GM12878 (cell line): ENCODE measurements around the gene RAB3C. TPM values are rescaled to one million over a fixed set of nuclear protein-coding genes. Genes with fewer than 3 reads are reported as not detected.
"Not testable (repeated sequence)": the region's sequence is repeated elsewhere in the genome, so short reads cannot be mapped to it uniquely, and the experiment has no call there.

Experiments
- ATAC-seq: fragments of 200-7000 bp; cut with Tn5 transposase; 3 replicates; pipeline ENCODE4 v1.9.1; 2020; ENCODE audit warnings: mild to moderate bottlenecking, moderate library complexity
- BruUV-seq: library from RNA; stranded (reverse); fragments of 400-500 nt; replicated peaks from 2 replicates; lab custom pipeline; 2021; lab: Mats Ljungman, UMichigan
- CTCF ChIA-PET: fragments of 300-600 bp; sonication (Branson Sonifier 250); formaldehyde crosslinking; extraction: SDS; loops from one replicate; lab custom pipeline; 2021; ENCODE audit warnings: inconsistent platforms; lab: Yijun Ruan, JAX
- POLR2A ChIA-PET: fragments of 350-600 bp; formaldehyde crosslinking; extraction: SDS; loops from one replicate; lab custom pipeline; 2021; ENCODE audit warnings: inconsistent platforms; lab: Charles Lee
- RAD21 ChIA-PET: fragments of 300-600 bp; sonication (Branson Sonifier 250); formaldehyde crosslinking; loops from one replicate; lab custom pipeline; 2023; ENCODE audit warnings: antibody characterized with exemption; ENCODE audit not compliant: unreplicated experiment; lab: Charles Lee
- SMC1A ChIA-PET: fragments of 300-600 bp; sonication (Branson Sonifier 250); formaldehyde crosslinking; loops from one replicate; lab custom pipeline; 2023; ENCODE audit not compliant: unreplicated experiment, uncharacterized antibody; lab: Charles Lee
- DNase-seq: peaks from one replicate; pipeline ENCODE4 v3.0.0-alpha.2; 2011; ENCODE audit warnings: low read depth, low spot score
- FAIRE-seq: peaks from 3 replicates; lab custom pipeline; 2011; peaks lifted over from hg19 to GRCh38; lab: Jason Lieb, UNC
- H2AFZ ChIP-seq: 2 replicates; pipeline ENCODE4 v1.6.0; 2011; ENCODE audit warnings: low read depth, low read length, control low read depth; ENCODE audit not compliant: control insufficient read depth
- H3K27ac ChIP-seq: 2 replicates; pipeline ENCODE4 v1.5.1; 2011; ENCODE audit warnings: control low read depth; ENCODE audit not compliant: control insufficient read depth, insufficient read depth
- H3K27me3 ChIP-seq, 2 experiments: replicated peaks in 1 of 2; 2 replicates each; pipeline versions ENCODE4 v1.6.0 to v1.6.1; 2011; ENCODE audit warnings: low read length in 1 of 2; ENCODE audit not compliant: control insufficient read depth in 2 of 2, insufficient read depth in 2 of 2
- H3K36me3 ChIP-seq, 2 experiments: 2 replicates each; pipeline ENCODE4 v1.5.1; 2011; ENCODE audit warnings: low read length in 1 of 2; ENCODE audit not compliant: control insufficient read depth in 2 of 2, insufficient read depth in 2 of 2
- H3K4me1 ChIP-seq: 2 replicates; pipeline ENCODE4 v1.6.1; 2011; ENCODE audit warnings: mild to moderate bottlenecking, low read length, moderate library complexity, mixed read lengths; ENCODE audit not compliant: control insufficient read depth, insufficient read depth
- H3K4me2 ChIP-seq: 2 replicates; pipeline ENCODE4 v1.6.0; 2011; ENCODE audit warnings: control low read depth; ENCODE audit not compliant: control insufficient read depth, insufficient read depth
- H3K4me3 ChIP-seq: fragments of 200-600 bp; sonication (generic); 2 replicates; pipeline ENCODE4 v1.5.1; 2016
- H3K79me2 ChIP-seq: 2 replicates; pipeline ENCODE4 v1.6.0; 2011; ENCODE audit warnings: low read length; ENCODE audit not compliant: control insufficient read depth, insufficient read depth
- H3K9ac ChIP-seq: 2 replicates; pipeline ENCODE4 v1.8.0; 2011; ENCODE audit warnings: low read length, control low read depth, mixed read lengths; ENCODE audit not compliant: control insufficient read depth, insufficient read depth
- H3K9me3 ChIP-seq: replicated peaks from 3 replicates; pipeline ENCODE4 v1.5.1; 2011; ENCODE audit warnings: mild to moderate bottlenecking, low read length; ENCODE audit not compliant: control insufficient read depth, insufficient read depth
- H4K20me1 ChIP-seq: 2 replicates; pipeline ENCODE4 v1.6.0; 2011; ENCODE audit not compliant: control insufficient read depth, insufficient read depth
- ATF2 ChIP-seq: IDR thresholded peaks from 2 replicates; pipeline ENCODE4 v1.6.1; 2012; ENCODE audit warnings: low read length, inconsistent platforms
- KDM1A ChIP-seq: fragments of 200-600 bp; sonication (generic); IDR thresholded peaks from 2 replicates; pipeline ENCODE4 v1.6.1; 2016; ENCODE audit warnings: borderline replicate concordance
- NFYB ChIP-seq: IDR thresholded peaks from 2 replicates; pipeline ENCODE4 v1.6.1; 2011; ENCODE audit warnings: low read depth, mild to moderate bottlenecking, low read length, improper control_type of control experiment, moderate library complexity; ENCODE audit not compliant: insufficient read depth
- RUNX3 ChIP-seq: IDR thresholded peaks from 2 replicates; pipeline ENCODE4 v1.6.1; 2012; ENCODE audit warnings: low read length, inconsistent platforms
- WGBS: methylation state at CpG from one replicate; pipeline ENCODE4 v1.1.6; 2016; ENCODE audit warnings: low lambda C conversion rate; ENCODE audit not compliant: insufficient replicate concordance, insufficient coverage; ENCODE audit errors: missing lambda C conversion rate; 5-methylcytosine and 5-hydroxymethylcytosine counted together
- in situ Hi-C: fragments of 300-500 bp; cut with MboI; formaldehyde crosslinking; loops from 9 replicates; pipeline ENCODE4 v1.14.3; 2018; ENCODE audit warnings: mixed read lengths
- intact Hi-C: fragments of 100-400 bp; cut with micrococcal nuclease; formaldehyde crosslinking; loops from one replicate; pipeline ENCODE4 v1.14.2; 2022; ENCODE audit not compliant: unreplicated experiment
- polyA plus RNA-seq, 11 experiments: library from polyadenylated mRNA; depleted of rRNA in 4 of 11; unstranded in 6 of 11; stranded (reverse) in 5 of 11; fragments of >200 nt; fragmentation: Nextera tagmentation in 4 of 11; fragmentation: Illumina TruSeq in 1 of 11; extraction: Ambion mirVana in 4 of 11; extraction: Trizol in 1 of 11; gene quantifications; 1 replicate in 1 of 11; 2 replicates in 10 of 11; pipeline versions ENCODE4 v1.2.1 to v1.2.3, GENCODE V29; 2011 to 2016; ENCODE audit warnings: inconsistent platforms in 2 of 11, missing spikeins in 2 of 11, low read depth in 1 of 11
- total RNA-seq, 4 experiments: library from RNA; depleted of rRNA in 3 of 4; stranded (reverse); fragments of >200 nt in 3 of 4; fragmentation: Illumina TruSeq in 1 of 4; extraction: Trizol in 1 of 4; gene quantifications; 2 replicates each; pipeline versions ENCODE4 v1.2.1 to v1.2.3, GENCODE V29; 2013 to 2021

The RAB3C gene
- total and polyA plus RNA-seq, 10 of the 15 experiments (the other 5 are each of a cell fraction or from before 2014, with no cell fraction given), result not detected

GRCh38 chr5:58708456-58708855 lies 125.6 kb downstream of the RAB3C start:
- ChIA-PET RAD21 (no interaction called here), POLR2A (no interaction called here), CTCF (no interaction called here), SMC1A (no interaction called here)
- Histone ChIP-seq H3K79me2 (no peaks in the 10 kb centered on the region), H3K9ac (no peak overlapping the region), H3K27ac (no peak overlapping the region), H3K4me3 (no peak overlapping the region), H3K27me3 (no peaks in the 10 kb centered on the region), H3K4me2 (no peak overlapping the region), H3K36me3 (no peaks in the 10 kb centered on the region), H3K9me3 (no peaks in the 10 kb centered on the region), H3K4me1 (no peaks in the 10 kb centered on the region), H2AFZ (no peak overlapping the region), H4K20me1 (no peaks in the 10 kb centered on the region)
- no peak for DNase-seq
- 15% methylated on average over 1 of the region's 1 CpG for WGBS
- no TSS peak for BruUV-seq
- no peak for FAIRE-seq
- TF ChIP-seq KDM1A (no peak), ATF2 (no peak), RUNX3 (no peak), NFYB (no peak)
- intact Hi-C loops (no loop called here), in situ Hi-C loops (no loop called here)
- no peak for ATAC-seq

DNA sequence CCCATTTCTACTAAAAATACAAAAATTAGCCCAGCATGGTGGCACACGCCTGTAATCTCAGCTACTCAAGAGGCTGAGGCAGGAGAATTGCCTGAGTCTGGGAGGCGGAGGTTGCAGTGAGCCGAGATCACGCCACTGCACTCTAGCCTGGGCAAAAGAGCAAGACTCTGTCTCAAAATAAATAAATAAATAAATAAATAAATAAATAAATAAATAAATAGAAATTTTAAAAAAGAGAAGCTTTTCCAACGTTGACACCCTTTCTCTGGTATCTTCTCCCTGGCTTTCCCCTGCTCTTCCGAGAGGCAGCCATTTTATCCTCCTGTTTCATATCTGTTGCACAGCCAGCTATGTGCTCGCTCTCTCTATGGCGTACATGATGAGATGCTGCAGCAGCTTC lies 127.5 kb downstream of the RAB3C start:
- H3K4me3 ChIP-seq, H3K4me2 ChIP-seq, ATAC-seq, POLR2A ChIA-PET, H3K27me3 ChIP-seq, intact Hi-C loops, RAD21 ChIA-PET, H3K9ac ChIP-seq, H3K9me3 ChIP-seq, CTCF ChIA-PET, in situ Hi-C loops, H3K27ac ChIP-seq, DNase-seq, H3K36me3 ChIP-seq, H2AFZ ChIP-seq, H3K79me2 ChIP-seq, FAIRE-seq, SMC1A ChIA-PET, H4K20me1 ChIP-seq, H3K4me1 ChIP-seq, BruUV-seq: not testable (repeated sequence)
- 75% methylated on average over 8 of the region's 8 CpGs for WGBS
